ENCODE results near the gene DNAJC1. TPM values are rescaled to one million over a fixed set of nuclear protein-coding genes. Genes with fewer than 3 reads are reported as not detected.
"Not testable (repeated sequence)": the region's sequence is repeated elsewhere in the genome, so short reads cannot be mapped to it uniquely, and the experiment has no call there.

DNAJC1 gene
- polyA plus RNA-seq, 1 donor from 2014 or later = 15.9 TPM

- not testable (repeated sequence) for H3K27ac ChIP-seq (ENCODE audit: low read length); H3K9me3 ChIP-seq (ENCODE audit: low read length); H3K9ac ChIP-seq (ENCODE audit: low read length); H3K4me3 ChIP-seq (ENCODE audit: low read length); H3K9me2 ChIP-seq (ENCODE audit: insufficient read depth, low read length); H4K20me1 ChIP-seq (ENCODE audit: insufficient read depth); H3K79me2 ChIP-seq (replicated peaks; ENCODE audit: insufficient read depth, low read length); H3K36me3 ChIP-seq (ENCODE audit: insufficient read depth, low read length); H3K27me3 ChIP-seq (ENCODE audit: insufficient read depth, low read depth, low read length); H3F3A ChIP-seq (ENCODE audit: insufficient read depth, low read length, poor library complexity, severe bottlenecking); H3K4me2 ChIP-seq (ENCODE audit: low read length); H2AFZ ChIP-seq (ENCODE audit: low read depth, low read length)
Observed at GRCh38 chr10:21869087-21869486, 134.4 kb downstream of the DNAJC1 start.

- Histone ChIP-seq H3K9me2 (ENCODE audit: insufficient read depth, low read length) (no peaks in the 10 kb centered on the region), H3K27me3 (ENCODE audit: insufficient read depth, low read depth, low read length) (no peaks in the 10 kb centered on the region), H3K9ac (ENCODE audit: low read length) (no peak overlapping the region), H2AFZ (ENCODE audit: low read depth, low read length) (no peak overlapping the region), H3K4me2 (ENCODE audit: low read length) (no peak overlapping the region), H3K9me3 (ENCODE audit: low read length) (no peaks in the 10 kb centered on the region), H3K36me3 (ENCODE audit: insufficient read depth, low read length) (no peaks in the 10 kb centered on the region), H3F3A (ENCODE audit: insufficient read depth, low read length, poor library complexity, severe bottlenecking) (no peaks in the 10 kb centered on the region), H3K4me3 (ENCODE audit: low read length) (no peak overlapping the region), H3K79me2 (replicated peaks; ENCODE audit: insufficient read depth, low read length) (no peaks in the 10 kb centered on the region), H3K27ac (ENCODE audit: low read length) (no peak overlapping the region), H4K20me1 (ENCODE audit: insufficient read depth) (no peaks in the 10 kb centered on the region)
- TF ChIP-seq MXI1 (conservative IDR thresholded peaks at IDR 0.05; ENCODE audit: poor library complexity, severe bottlenecking) = no peak
- no peak for TF ChIP-seq CTCF (IDR thresholded peaks at IDR 0.05; ENCODE audit: poor library complexity, severe bottlenecking)
- no peak for TF ChIP-seq REST (IDR thresholded peaks at IDR 0.05; ENCODE audit: borderline replicate concordance)
- no peak for TF ChIP-seq RAD21 (conservative IDR thresholded peaks at IDR 0.05)
Observed at GRCh38 chr10:21860718-21861117, 142.8 kb downstream of the DNAJC1 start.

GRCh38 chr10:21858455-21858854, 145.1 kb downstream of the DNAJC1 start:
- H4K20me1 ChIP-seq (ENCODE audit: insufficient read depth) = no peaks in the 10 kb centered on the region
- no peak overlapping the region for H3K9ac ChIP-seq (ENCODE audit: low read length)
- H3K79me2 ChIP-seq (replicated peaks; ENCODE audit: insufficient read depth, low read length) = no peaks in the 10 kb centered on the region
- H2AFZ ChIP-seq (ENCODE audit: low read depth, low read length) = no peak overlapping the region
- no peaks in the 10 kb centered on the region for H3K9me3 ChIP-seq (ENCODE audit: low read length)
- no peaks in the 10 kb centered on the region for H3K9me2 ChIP-seq (ENCODE audit: insufficient read depth, low read length)
- TF ChIP-seq RAD21 (conservative IDR thresholded peaks at IDR 0.05) (no peak), POLR2AphosphoS5 (IDR thresholded peaks at IDR 0.05) (no peak), EZH2 (IDR thresholded peaks at IDR 0.05; ENCODE audit: borderline replicate concordance, insufficient read depth, low read length, poor library complexity, severe bottlenecking) (no peak), EP300 (conservative IDR thresholded peaks at IDR 0.05; ENCODE audit: poor library complexity, severe bottlenecking) (no peak), SMC3 (conservative IDR thresholded peaks at IDR 0.05; ENCODE audit: poor library complexity) (no peak), CTCF (IDR thresholded peaks at IDR 0.05; ENCODE audit: poor library complexity, severe bottlenecking) (no peak), TAF1 (IDR thresholded peaks at IDR 0.05; ENCODE audit: low read depth) (no peak), REST (IDR thresholded peaks at IDR 0.05; ENCODE audit: borderline replicate concordance) (no peak), MXI1 (conservative IDR thresholded peaks at IDR 0.05; ENCODE audit: poor library complexity, severe bottlenecking) (no peak)
- no peaks in the 10 kb centered on the region for H3F3A ChIP-seq (ENCODE audit: insufficient read depth, low read length, poor library complexity, severe bottlenecking)
- H3K36me3 ChIP-seq (ENCODE audit: insufficient read depth, low read length) = no peaks in the 10 kb centered on the region
- H3K27me3 ChIP-seq (ENCODE audit: insufficient read depth, low read depth, low read length) = no peaks in the 10 kb centered on the region
- no peak overlapping the region for H3K4me3 ChIP-seq (ENCODE audit: low read length)
- no peak overlapping the region for H3K4me2 ChIP-seq (ENCODE audit: low read length)
- no peak overlapping the region for H3K27ac ChIP-seq (ENCODE audit: low read length)

All from neural cell (in vitro differentiated cells).